Keratinocyte (primary cell): Measurements from ENCODE around the gene LCN10. TPM values are rescaled to one million over a fixed set of nuclear protein-coding genes. Genes with fewer than 3 reads are reported as not detected.

ENCODE experiments used
- DNase-seq: peaks from one replicate; pipeline ENCODE4 v3.0.0-alpha.2; 2011; ENCODE audit warnings: low read depth, missing footprints, low spot score
- FAIRE-seq: peaks from 2 replicates; lab custom pipeline; 2011; peaks lifted over from hg19 to GRCh38; lab: Jason Lieb, UNC
- H2AFZ ChIP-seq: 2 replicates; pipeline ENCODE4 v1.6.0; 2012; ENCODE audit warnings: low read length, control low read depth, inconsistent platforms; ENCODE audit not compliant: control insufficient read depth
- H3K27ac ChIP-seq: 2 replicates; pipeline ENCODE4 v1.5.1; 2011; ENCODE audit warnings: low read length; ENCODE audit not compliant: control insufficient read depth, insufficient read depth
- H3K27me3 ChIP-seq: 3 replicates; pipeline ENCODE4 v1.6.0; 2011; ENCODE audit warnings: low read length; ENCODE audit not compliant: control insufficient read depth, insufficient read depth; ENCODE audit errors: extremely low read depth
- H3K36me3 ChIP-seq, 2 experiments: 2 replicates in 1 of 2; 3 replicates in 1 of 2; pipeline ENCODE4 v1.5.1; 2011; ENCODE audit warnings: low read length in 2 of 2, mild to moderate bottlenecking in 1 of 2; ENCODE audit not compliant: control insufficient read depth in 2 of 2, insufficient read depth in 2 of 2; ENCODE audit errors: extremely low read depth in 1 of 2
- H3K4me1 ChIP-seq: 3 replicates; pipeline ENCODE4 v1.5.1; 2011; ENCODE audit warnings: low read length; ENCODE audit not compliant: control insufficient read depth, insufficient read depth; ENCODE audit errors: extremely low read depth
- H3K4me2 ChIP-seq: 3 replicates; pipeline ENCODE4 v1.6.0; 2011; ENCODE audit warnings: low read depth, low read length; ENCODE audit not compliant: control insufficient read depth, insufficient read depth; ENCODE audit errors: extremely low read depth
- H3K4me3 ChIP-seq, 3 experiments: fragments of 200-600 bp in 1 of 3; sonication (generic) in 1 of 3; 2 replicates in 2 of 3; 3 replicates in 1 of 3; pipeline ENCODE4 v1.5.1; 2011 to 2016; ENCODE audit warnings: low read length in 3 of 3, mild to moderate bottlenecking in 3 of 3, control low read depth in 2 of 3, inconsistent platforms in 1 of 3, low read depth in 1 of 3, mixed read lengths in 1 of 3, mixed run types in 1 of 3, moderate library complexity in 1 of 3; ENCODE audit not compliant: control insufficient read depth in 2 of 3, insufficient read depth in 2 of 3; ENCODE audit errors: extremely low read depth in 1 of 3
- H3K79me2 ChIP-seq: 2 replicates; pipeline ENCODE4 v1.6.0; 2012; ENCODE audit warnings: low read length; ENCODE audit not compliant: control insufficient read depth, insufficient read depth
- H3K9ac ChIP-seq: 3 replicates; pipeline ENCODE4 v1.6.0; 2011; ENCODE audit warnings: low read length; ENCODE audit not compliant: control insufficient read depth, insufficient read depth; ENCODE audit errors: extremely low read depth
- H3K9me1 ChIP-seq: 3 replicates; pipeline ENCODE4 v1.6.0; 2011; ENCODE audit warnings: low read length; ENCODE audit not compliant: control insufficient read depth, insufficient read depth; ENCODE audit errors: extremely low read depth
- H3K9me3 ChIP-seq: 2 replicates; pipeline ENCODE4 v1.5.1; 2012; ENCODE audit warnings: low read depth, low read length; ENCODE audit not compliant: control insufficient read depth
- H4K20me1 ChIP-seq: 3 replicates; pipeline ENCODE4 v1.6.0; 2011; ENCODE audit warnings: low read length; ENCODE audit not compliant: control insufficient read depth, insufficient read depth; ENCODE audit errors: extremely low read depth
- EZH2 ChIP-seq: IDR thresholded peaks from one replicate; pipeline ENCODE4 v1.6.1; 2012; ENCODE audit warnings: inconsistent platforms, mild to moderate bottlenecking, low read length, moderate library complexity
- dilution Hi-C: fragments of 300-500 bp; cut with MboI; formaldehyde crosslinking; loops from one replicate; pipeline ENCODE4 v1.7.0; 2020; ENCODE audit warnings: low sequenced_read_pairs; ENCODE audit not compliant: extremely low pct_ligation_motif_present
- polyA plus RNA-seq, 5 experiments: library from polyadenylated mRNA; depleted of rRNA in 3 of 5; stranded (reverse) in 3 of 5; stranded (forward) in 1 of 5; unstranded in 1 of 5; fragments of >200 nt; gene quantifications; 1 replicate in 1 of 5; 2 replicates in 3 of 5; 3 replicates in 1 of 5; pipeline versions ENCODE4 v1.2.1 to v1.2.3, GENCODE V29; 2011 to 2012; ENCODE audit warnings: missing spikeins in 2 of 5, low read depth in 1 of 5, low replicate concordance in 1 of 5
- TF ChIP-seq, protein P1 (sequence below), 3 experiments: IDR thresholded peaks in 1 of 3; conservative IDR thresholded peaks in 1 of 3; optimal IDR thresholded peaks in 1 of 3; 2 replicates in 2 of 3; 3 replicates in 1 of 3; pipeline versions ENCODE3 to v1.5.1; 2011; ENCODE audit warnings: low read length in 3 of 3, mild to moderate bottlenecking in 3 of 3, moderate library complexity in 2 of 3, control low read depth in 1 of 3, inconsistent platforms in 1 of 3; ENCODE audit not compliant: insufficient read depth in 2 of 3; ENCODE audit errors: extremely low read depth in 1 of 3

Gene LCN10
- polyA plus RNA-seq, 1 donor (not counting 4 experiments of a cell fraction or from before 2014, with no cell fraction given) = not detected

DNA sequence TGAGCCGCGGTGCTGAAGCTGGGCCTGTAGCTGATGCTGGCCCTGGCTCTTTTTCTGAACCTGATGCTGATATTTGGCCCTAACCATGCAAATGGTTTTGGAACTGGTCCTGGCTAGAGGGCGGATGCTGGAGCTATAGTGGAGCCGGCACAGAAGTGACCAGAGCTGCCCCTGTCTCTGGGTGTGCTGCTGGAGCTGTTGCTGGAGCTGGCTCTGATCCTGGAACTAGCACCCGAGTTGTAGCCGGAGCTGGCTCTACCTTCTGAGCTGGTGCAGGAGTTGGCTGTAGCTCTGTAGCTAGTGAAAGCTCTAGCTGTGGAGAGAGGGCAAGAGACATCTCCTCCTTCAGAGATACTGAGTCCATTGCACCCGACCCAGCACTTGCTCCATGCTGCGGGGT is 12.8 kb downstream of the LCN10 start:
- H3K9ac ChIP-seq = no peak overlapping the region
- H3K4me2 ChIP-seq = no peak overlapping the region
- FAIRE-seq = no peak

GRCh38 chr9:136729144-136729543 is 13.6 kb downstream of the LCN10 start:
- dilution Hi-C loops = no loop called here
- H3K4me3 ChIP-seq = peak overlapping the region; percentile 65 to 97 (median 81)
- H2AFZ ChIP-seq = no peak overlapping the region
- H3K79me2 ChIP-seq = peaks cover 43% of the 10 kb centered on the region
- peaks cover 28% of the 10 kb centered on the region for H4K20me1 ChIP-seq
- peaks cover 19% of the 10 kb centered on the region in 2 experiments for H3K36me3 ChIP-seq
- no peaks in the 10 kb centered on the region for H3K9me3 ChIP-seq
- H3K9me1 ChIP-seq = no peaks in the 10 kb centered on the region
- H3K4me2 ChIP-seq = peak overlapping the region; percentile 93
- DNase-seq = no peak
- H3K9ac ChIP-seq = peak overlapping the region; percentile 90
- peak overlapping the region; percentile 56 for H3K27ac ChIP-seq
- FAIRE-seq = no peak
- no peaks in the 10 kb centered on the region for H3K27me3 ChIP-seq
- peaks cover 25% of the 10 kb centered on the region for H3K4me1 ChIP-seq
- TF ChIP-seq, protein P1, sequence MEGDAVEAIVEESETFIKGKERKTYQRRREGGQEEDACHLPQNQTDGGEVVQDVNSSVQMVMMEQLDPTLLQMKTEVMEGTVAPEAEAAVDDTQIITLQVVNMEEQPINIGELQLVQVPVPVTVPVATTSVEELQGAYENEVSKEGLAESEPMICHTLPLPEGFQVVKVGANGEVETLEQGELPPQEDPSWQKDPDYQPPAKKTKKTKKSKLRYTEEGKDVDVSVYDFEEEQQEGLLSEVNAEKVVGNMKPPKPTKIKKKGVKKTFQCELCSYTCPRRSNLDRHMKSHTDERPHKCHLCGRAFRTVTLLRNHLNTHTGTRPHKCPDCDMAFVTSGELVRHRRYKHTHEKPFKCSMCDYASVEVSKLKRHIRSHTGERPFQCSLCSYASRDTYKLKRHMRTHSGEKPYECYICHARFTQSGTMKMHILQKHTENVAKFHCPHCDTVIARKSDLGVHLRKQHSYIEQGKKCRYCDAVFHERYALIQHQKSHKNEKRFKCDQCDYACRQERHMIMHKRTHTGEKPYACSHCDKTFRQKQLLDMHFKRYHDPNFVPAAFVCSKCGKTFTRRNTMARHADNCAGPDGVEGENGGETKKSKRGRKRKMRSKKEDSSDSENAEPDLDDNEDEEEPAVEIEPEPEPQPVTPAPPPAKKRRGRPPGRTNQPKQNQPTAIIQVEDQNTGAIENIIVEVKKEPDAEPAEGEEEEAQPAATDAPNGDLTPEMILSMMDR (optimal IDR thresholded peaks at IDR 0.05 in 1 of 3, IDR thresholded peaks at IDR 0.05 in 1 of 3, conservative IDR thresholded peaks at IDR 0.05 in 1 of 3; ENCODE audit: extremely low read depth in 1 of 3, insufficient read depth in 2 of 3, low read length in 3 of 3) = no peak
- no peak for TF ChIP-seq EZH2

More for the DNA sequence above, 12.8 kb downstream of the LCN10 start:
- Histone ChIP-seq H2AFZ (no peak overlapping the region), H3K4me3 (no peak overlapping the region), H3K9me1 (no peaks in the 10 kb centered on the region), H3K4me1 (peaks cover 25% of the 10 kb centered on the region), H3K79me2 (peaks cover 38% of the 10 kb centered on the region), H3K27me3 (no peaks in the 10 kb centered on the region), H4K20me1 (peaks cover 20% of the 10 kb centered on the region), H3K36me3 (peaks cover 13 to 17% of the 10 kb centered on the region in 2 experiments), H3K9me3 (no peaks in the 10 kb centered on the region), H3K27ac (no peak overlapping the region)
- no peak for DNase-seq
- no peak for TF ChIP-seq EZH2
- TF ChIP-seq, protein P1 (optimal IDR thresholded peaks at IDR 0.05 in 1 of 3, IDR thresholded peaks at IDR 0.05 in 1 of 3, conservative IDR thresholded peaks at IDR 0.05 in 1 of 3; ENCODE audit: extremely low read depth in 1 of 3, insufficient read depth in 2 of 3, low read length in 3 of 3) = no peak
- dilution Hi-C loops = no loop called here
